HG02943 (cell line): Measurements from ENCODE around the gene MPO.

Experiments
- ATAC-seq: cut with Tn5 transposase; IDR thresholded peaks from one replicate; pipeline ENCODE4 v1.9.1; 2021; ENCODE audit warnings: mild to moderate bottlenecking, low read depth, moderate library complexity; ENCODE audit not compliant: unreplicated experiment

MPO gene

DNA sequence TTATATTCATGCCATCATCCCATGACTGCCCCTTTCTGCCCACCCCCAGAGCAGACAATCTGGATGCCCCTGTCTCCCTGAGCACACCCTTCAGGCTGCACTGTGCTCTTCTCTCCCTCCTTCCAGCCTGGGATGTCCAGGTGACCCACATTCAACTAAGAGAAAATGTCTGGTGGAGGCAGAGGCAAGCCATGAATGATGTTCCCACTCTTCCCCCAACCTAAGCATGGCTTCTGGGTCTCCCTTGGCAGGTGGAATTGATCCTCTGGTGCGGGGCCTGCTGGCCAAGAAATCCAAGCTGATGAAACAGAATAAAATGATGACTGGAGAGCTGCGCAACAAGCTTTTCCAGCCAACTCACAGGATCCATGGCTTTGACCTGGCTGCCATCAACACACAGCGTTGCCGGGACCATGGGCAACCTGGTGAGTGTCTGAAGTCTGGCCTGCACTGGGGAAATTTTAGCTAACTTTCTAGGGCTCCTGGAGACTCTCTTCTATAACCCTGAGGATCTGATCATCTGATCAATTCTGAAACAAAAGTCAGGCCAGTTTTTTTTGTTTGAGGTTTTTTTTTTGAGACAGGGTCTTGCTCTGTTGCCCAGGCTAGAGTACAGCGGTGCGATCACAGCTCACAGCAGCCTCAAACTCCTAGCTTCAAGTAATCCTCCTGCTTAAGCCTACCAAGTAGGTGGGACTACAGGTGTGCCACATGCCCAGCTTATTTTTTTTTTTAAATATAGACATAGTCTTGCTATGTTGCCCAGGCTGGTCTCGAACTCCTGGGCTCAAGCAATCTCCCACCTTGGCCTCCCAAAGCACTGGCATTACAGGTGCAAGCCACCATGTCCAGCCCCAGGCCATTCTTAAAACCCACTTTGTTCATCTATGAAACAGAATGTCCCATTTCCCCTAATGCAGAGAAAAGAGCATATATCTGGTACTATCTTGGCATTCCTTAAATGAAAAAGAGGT is 14.5 kb downstream of the MPO start:
- no peak for ATAC-seq

DNA sequence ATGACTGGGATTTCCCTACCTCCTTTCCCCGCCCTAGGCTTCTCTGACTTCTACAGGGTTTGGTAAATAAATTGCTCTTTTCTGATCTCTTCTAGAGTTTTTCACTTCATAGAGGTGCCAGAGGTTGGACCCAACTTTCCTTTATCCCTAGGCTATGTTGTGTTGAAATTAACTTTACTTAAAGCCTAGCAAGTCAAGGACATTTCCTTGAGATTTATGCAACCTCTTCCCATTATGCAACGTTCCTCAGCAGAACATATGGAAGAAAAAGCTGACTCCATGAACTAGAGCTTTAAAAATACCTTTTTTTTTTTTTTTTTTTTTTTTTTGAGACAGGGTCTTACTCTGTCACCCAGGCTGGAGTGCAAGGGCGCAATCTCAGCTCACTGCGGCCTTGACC is 15.5 kb downstream of the MPO start:
- ATAC-seq, result no peak

DNA sequence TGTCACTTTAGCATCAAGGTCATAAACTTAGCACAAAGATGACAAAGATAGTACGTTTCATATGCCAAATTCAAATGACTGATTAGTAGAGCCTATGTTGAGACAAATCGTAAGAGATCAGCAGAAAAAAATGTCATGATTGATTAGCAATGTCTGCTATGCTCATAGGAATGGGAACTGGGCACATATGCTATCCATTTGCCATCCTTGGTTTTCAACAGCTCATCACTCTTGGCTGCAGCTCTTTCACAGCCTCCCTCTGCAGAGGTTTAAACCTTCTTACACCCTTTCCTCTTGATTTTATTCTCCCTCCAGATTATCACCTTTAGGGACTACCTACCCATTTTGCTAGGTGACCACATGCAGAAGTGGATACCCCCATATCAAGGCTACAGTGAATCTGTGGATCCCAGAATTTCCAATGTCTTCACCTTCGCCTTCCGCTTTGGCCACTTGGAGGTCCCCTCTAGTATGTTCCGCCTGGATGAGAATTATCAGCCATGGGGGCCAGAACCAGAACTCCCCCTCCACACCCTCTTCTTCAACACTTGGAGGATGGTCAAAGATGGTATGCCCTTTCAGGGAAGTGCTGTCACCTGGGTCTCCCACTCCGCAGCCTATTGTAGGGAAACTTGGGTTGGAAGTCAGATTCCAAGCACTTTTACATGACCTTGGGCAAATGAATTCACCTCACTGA is 16.2 kb downstream of the MPO start:
- no peak for ATAC-seq

DNA sequence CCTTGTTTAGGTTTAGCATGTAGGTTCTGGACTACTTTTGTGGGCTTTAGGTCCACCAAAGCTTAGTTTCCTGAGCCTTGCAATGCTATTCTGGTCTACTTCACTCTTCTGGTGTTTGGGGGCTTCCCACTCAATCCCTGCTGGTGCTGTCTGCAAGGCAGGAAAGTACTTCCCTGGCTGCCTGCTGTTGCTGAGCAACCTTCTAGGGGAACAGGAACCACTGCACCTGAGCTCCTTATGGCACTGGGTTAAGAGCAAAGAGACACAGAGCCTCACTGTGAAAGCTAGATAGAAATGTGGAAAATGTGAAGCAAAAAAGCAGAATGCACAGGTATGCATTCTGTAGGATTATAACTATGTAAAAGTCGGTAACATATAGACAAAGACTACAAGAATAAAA is 17.0 kb downstream of the MPO start:
- ATAC-seq, result no peak

DNA sequence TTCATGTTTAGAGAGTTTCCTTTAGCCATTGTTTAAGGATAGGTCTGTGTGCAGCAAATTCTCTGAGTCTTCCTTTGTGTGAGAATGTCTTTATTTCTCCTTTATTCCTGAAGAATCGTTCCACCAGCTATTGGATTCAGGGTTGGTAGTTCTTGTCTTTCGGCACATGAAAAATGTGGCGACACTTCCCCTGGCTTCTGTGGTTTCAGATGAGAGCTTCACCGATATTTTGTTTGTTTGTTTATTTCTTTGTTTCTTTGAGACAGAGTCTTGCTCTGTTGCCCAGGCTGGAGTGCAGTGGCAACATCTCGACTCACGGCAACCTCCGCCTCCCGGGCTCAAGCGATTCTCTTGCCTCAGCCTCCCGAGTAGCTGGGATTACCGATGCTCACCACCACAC is 18.6 kb downstream of the MPO start:
- no peak for ATAC-seq

DNA sequence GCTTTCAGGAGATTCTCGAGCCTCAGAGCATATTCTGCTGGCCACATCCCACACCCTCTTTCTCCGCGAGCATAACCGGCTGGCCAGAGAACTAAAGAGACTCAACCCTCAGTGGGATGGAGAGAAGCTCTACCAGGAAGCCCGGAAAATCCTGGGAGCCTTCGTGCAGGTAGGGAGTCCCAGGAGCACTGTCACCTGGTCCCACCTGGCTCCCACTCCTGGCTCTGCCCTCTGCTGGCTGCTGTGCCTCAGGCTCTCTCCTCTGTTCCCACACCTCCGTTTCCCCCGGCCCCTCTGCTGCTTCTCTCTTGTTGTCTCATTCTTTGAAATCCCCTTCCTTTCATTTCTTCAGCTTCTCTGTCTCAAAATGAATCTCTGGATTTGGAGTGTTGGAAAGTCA is 25.9 kb downstream of the MPO start:
- no peak for ATAC-seq

DNA sequence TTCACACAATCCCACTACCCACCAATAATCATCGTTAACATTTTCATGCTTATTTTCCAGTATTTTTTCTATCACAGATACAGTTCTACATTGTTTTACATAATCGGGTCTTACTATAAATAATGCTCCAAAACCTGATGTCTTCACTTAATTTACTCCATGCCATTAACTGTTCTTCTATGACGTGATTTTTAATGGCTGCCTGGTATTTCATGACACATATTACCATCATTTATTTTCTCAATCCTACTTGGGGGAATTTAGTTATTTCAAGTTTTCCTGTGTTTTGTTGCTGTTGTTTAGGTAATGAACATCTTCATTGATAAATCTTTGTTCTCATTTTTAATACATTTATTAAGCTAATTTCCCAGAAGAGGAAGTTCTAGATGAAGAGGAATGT is 27.7 kb downstream of the MPO start:
- no peak for ATAC-seq

DNA sequence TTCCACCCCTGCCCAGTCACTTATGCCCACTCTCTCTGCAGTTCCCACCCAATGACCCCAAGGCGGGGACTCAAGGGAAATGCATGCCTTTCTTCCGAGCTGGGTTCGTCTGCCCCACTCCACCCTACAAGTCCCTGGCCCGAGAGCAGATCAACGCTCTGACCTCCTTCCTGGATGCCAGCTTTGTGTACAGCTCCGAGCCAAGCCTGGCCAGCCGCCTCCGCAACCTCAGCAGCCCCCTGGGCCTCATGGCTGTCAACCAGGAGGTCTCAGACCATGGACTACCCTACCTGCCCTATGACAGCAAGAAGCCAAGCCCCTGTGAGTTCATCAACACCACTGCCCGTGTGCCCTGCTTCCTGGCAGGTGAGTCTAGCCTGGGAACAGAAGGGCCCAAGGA is 28.6 kb downstream of the MPO start:
- ATAC-seq, result no peak

DNA sequence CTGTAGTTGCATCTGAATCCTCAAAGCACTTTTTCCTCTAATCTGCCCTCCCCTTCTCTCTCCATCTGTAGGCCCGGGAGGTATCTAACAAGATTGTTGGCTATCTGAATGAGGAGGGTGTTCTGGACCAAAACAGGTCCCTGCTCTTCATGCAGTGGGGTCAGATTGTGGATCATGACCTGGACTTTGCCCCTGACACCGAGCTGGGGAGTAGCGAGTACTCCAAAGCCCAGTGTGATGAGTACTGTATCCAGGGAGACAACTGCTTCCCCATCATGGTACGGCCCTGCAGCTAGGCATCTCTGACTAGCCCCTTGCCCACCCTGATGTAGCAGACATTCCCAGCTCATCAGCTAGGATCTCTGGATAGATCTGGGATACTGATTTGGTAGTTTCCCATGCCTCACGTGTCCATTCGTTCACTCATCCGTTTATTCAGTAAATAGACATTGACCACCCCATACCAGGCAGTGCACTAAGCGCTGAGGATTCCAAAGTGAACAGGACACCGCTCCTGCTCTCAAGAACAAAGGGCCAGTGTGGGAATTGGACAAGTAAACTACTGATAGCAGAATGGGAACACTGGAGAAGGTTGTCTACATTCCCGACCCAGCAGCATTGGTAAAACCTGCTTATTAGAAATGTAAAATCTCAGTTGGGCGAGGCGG is 30.3 kb downstream of the MPO start:
- no peak for ATAC-seq

DNA sequence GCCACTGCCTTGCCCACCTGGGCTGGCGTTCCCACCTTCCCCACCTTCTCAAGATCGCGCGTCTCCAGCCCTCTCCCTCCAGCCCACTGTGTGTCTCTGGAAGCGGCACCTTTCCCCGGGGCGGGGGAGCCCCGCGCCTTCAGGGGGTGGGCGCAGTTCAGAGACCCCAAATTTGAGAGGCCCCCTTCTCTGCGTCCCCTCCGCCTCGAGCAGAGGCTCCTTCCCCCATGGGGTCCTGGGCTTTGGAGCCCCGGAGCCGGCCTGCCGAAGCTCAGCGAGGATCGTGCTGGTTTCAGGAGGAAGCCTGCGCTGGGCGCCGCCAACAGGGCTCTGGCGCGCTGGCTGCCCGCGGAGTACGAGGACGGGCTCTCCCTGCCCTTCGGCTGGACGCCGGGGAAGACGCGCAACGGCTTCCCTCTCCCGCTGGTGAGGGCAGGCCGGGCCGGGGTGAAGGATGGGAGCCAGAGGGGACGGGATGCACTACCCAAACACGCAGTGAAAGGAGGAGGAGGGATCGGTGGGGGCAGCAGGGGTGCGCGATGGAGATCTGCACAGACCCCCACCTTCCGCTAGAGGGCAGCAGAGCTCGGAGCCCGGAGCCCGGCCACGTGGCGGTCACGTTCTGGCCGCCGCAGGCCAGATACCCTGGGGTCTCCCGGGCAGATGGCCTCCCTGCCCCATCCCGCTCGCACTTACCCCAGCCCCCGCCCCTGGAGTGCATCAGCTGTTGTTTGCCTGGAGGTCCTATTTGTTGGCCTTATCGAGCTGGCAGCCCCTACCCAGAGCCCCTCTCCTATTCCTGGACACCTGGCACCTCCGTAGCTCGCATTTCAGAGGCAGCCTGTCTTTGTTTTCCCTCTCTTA is 31.2 kb downstream of the MPO start:
- ATAC-seq, result no peak

DNA sequence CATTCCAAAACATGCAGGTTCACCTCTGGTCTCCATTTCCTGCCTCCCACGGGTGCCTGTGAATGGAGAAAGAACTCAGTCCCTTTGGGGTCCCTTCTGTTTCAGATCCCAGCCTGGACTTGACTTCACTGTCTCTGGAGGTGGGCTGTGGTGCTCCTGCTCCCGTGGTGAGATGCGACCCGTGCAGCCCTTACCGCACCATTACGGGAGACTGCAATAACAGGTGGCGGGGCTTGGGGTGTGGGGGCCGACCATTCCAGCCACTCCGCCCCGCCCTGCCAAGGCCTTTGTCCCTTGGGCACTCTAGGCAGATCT is 31.8 kb downstream of the MPO start:
- no peak for ATAC-seq

DNA sequence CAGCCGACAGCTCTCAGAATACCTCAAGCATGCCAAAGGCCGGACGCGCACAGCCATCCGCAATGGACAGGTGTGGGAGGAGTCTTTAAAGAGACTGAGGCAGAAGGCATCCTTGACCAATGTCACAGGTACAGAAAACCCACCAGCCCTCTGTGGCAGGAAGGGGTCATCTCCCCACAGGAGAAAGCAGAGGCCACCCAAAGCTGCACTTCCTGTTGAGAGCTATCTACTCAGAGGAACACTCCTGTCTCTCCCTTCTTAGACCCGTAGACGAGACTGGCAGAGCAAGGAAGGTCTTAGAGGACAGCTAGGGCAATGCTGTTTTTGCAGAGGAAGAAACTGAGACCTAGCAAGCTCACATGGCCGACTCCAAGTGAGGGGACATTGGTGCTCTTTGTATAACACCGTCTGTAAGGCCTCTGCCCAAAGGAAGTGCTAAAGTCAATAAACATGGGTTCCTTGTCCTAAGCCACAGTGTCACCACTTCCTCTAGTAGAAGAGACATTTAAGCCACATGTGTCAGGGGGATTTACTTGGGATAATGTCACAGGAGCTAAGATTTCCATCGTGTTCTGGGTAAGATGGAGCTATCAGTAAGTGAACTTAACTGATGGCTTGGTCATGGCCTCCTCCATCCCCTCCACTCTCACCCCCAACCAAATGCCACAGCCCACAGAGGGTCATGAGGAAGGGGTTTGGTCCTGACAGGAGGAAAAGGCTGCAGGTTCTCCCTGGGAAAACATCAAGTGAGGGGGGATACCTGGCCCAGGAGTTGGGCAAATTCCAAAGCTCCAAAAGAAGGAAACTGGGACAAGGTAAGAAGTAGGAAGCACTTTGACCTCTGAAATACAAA is 33.0 kb downstream of the MPO start:
- no peak for ATAC-seq

DNA sequence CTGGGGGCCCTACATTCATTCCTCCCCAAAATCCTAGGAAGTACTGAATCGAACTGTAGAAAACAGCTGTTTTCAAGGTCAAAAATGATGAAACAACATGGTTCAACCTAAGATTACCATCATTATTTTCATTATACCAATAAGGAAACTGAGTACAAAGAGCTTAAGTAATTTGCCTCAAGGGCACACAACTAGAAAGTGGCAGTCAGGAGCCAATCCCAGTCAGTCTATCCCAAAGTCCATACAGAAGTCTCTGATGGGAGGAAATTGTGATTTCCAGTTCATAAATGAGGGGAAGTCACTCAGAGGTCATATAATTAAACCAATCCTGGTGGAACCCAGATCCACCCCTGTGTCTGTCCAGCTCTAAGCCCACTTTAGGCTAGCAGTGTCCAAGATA is 34.0 kb downstream of the MPO start:
- no peak for ATAC-seq

DNA sequence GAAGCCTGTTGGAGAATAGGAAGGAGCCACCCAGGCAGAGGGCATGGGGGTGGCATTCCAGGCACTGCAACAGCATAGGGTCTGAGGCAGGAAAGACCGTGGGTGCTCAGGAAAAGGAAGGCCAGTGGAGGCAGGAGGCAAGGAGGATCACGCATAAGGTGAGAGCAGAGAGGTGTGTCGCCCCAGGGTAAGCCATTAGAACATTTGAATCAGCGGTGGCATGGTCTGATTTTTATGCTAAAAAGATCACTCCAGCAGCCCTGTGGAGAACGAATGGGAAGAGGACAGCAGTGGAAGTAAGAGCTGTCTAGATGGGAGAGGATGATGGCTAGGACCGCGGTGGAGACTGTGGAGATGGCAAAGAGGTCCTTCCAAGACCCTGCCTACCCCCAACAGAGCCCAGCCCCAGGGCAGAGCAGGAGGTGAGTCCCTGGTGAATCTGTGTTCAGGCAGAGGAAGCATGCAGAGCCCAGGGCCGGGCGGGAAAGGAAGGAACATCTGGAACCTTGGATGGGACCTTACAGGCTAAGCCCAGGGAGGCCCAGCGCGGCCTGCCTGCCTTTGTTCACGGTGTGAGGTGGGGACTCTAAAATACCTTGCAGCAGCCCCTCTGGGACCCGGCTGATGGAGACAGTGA is 34.5 kb downstream of the MPO start:
- ATAC-seq, result no peak

DNA sequence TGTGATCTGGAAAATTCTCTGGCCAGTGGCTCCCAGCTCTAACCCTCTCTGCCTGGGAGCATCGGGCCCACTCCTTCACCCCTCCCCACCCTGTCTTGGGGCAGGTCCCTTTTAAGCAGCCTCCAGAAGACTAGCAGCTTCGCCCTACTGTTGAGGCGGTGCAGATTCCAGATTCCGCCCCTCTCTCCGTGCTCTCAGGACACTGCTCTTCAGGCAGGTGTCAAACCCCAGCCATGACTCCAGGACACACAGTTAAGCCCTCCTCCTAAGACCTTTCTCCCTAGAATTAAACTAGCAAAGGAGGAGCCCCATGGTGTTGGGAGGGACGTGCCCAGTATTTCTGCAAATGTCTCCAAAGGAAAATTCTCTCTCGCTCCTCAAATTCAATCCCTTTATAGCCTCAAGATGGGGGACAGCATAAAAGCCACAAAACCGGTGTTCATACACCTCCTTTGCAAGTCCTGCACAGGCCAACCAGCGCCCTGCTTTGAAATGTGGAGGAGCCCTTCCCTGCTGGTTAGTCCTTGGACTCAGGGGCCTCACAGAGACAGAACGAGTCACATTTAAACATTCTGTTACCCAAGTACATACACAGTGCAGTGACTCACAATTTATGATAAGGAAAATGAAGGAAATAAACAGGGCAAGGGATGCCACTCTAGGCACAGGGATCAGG is 35.2 kb downstream of the MPO start:
- ATAC-seq, result no peak

DNA sequence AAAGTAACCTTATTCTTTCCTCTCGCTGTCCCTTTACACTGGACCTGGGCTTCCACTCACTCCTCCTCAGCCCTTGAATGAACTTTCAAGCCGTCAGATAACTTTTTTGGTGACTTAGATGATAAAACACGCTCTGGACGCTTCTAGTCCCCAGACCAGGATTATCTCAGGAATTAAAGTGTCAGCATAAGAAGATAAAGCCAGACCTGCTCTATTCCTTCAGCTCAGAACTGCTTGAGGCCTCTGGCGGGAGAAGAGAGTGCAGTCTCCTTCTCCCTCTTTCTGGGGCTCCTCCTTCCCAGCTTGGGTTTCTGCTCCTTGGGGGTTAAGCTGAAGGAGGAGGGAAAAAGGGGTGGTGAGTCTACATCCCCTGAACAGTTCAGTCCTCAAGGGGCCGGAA is 35.8 kb downstream of the MPO start:
- no peak for ATAC-seq

DNA sequence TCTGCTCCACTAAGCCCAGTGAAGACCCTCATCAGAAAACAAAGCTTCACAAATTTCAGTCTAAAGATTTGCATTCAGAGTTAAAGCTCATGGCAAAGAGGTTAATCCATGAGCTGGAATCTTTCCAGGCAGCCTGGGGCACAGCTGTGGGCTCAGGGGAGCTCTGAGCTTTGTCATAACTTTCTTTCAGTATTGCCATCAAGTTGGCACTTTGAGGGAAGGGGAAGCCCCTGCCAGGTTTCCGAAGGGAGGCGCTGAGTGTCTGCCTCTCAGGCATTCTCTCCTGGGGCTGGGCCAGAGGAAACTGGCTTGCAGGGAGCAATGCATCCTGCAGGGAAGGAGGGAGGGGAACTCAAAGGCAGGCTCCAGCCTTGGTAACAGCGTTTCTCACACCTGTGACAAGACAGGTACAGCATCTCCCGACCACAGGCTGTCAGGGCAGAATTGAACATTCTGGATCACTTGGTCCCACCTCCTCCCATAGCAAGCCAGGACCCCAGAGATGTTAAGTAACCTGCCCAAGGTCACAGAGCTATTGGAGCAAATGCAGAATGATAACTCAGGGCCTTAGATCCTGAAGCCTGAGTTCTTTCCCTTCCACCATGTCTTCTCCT is 38.5 kb downstream of the MPO start:
- ATAC-seq, result no peak

DNA sequence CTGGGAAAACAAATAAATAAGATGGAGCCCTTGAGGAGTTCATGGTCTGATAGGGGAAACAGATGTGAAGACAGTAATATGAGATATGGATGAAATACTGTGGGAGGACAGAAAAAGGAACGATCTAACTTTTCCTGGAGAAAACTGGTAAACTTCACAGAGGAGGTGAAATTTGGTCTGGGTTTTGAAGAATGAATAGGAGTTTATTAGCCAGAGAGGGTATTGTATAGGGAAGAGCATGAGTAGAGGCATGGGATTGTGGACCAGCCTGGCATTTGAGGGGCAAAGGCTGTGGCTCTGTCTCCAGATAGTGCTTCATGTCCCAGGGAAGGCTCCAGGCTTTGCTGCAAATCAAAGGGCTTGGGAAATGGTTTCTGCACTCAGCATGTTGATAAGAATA is 40.7 kb downstream of the MPO start:
- no peak for ATAC-seq
